ENCODE measurements around the gene ACSF3.

- no peak for TF ChIP-seq POLR2A (IDR thresholded peaks at IDR 0.05)
- TF ChIP-seq, protein P1, sequence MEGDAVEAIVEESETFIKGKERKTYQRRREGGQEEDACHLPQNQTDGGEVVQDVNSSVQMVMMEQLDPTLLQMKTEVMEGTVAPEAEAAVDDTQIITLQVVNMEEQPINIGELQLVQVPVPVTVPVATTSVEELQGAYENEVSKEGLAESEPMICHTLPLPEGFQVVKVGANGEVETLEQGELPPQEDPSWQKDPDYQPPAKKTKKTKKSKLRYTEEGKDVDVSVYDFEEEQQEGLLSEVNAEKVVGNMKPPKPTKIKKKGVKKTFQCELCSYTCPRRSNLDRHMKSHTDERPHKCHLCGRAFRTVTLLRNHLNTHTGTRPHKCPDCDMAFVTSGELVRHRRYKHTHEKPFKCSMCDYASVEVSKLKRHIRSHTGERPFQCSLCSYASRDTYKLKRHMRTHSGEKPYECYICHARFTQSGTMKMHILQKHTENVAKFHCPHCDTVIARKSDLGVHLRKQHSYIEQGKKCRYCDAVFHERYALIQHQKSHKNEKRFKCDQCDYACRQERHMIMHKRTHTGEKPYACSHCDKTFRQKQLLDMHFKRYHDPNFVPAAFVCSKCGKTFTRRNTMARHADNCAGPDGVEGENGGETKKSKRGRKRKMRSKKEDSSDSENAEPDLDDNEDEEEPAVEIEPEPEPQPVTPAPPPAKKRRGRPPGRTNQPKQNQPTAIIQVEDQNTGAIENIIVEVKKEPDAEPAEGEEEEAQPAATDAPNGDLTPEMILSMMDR (IDR thresholded peaks at IDR 0.05), result no peak
Measured at GRCh38 chr16:89170346-89171215, 76.9 kb downstream of the ACSF3 start.
